HG02852 (cell line): ENCODE results near the gene DFFB.
"Not testable (repeated sequence)": the region's sequence is repeated elsewhere in the genome, so short reads cannot be mapped to it uniquely, and the experiment has no call there.

Experiments used
- ATAC-seq: cut with Tn5 transposase; IDR thresholded peaks from one replicate; pipeline ENCODE4 v1.9.1; 2021; ENCODE audit warnings: mild to moderate bottlenecking, moderate library complexity; ENCODE audit not compliant: unreplicated experiment

Gene DFFB

GRCh38 chr1:3907031-3907534 is 49.8 kb downstream of the DFFB start:
- no peak for ATAC-seq

GRCh38 chr1:3907621-3908165 is 50.4 kb downstream of the DFFB start:
- no peak for ATAC-seq

- no peak for ATAC-seq
Measured at GRCh38 chr1:3908886-3909517, 51.7 kb downstream of the DFFB start.

- no peak for ATAC-seq
Measured at GRCh38 chr1:3909615-3910014, 52.3 kb downstream of the DFFB start.

- no peak for ATAC-seq
Measured at GRCh38 chr1:3910049-3910731, 52.9 kb downstream of the DFFB start.

- no peak for ATAC-seq
Measured at GRCh38 chr1:3910857-3911845, 53.9 kb downstream of the DFFB start.

GRCh38 chr1:3911981-3912808 is 54.9 kb downstream of the DFFB start:
- no peak for ATAC-seq

- ATAC-seq, result no peak
Measured at GRCh38 chr1:3912809-3913685, 55.8 kb downstream of the DFFB start.

- no peak for ATAC-seq
Measured at GRCh38 chr1:3914331-3914851, 57.1 kb downstream of the DFFB start.

GRCh38 chr1:3914911-3915310 is 57.6 kb downstream of the DFFB start:
- ATAC-seq, result no peak

GRCh38 chr1:3915551-3916121 is 58.4 kb downstream of the DFFB start:
- ATAC-seq, result no peak

GRCh38 chr1:3917761-3918160 is 60.5 kb downstream of the DFFB start:
- no peak for ATAC-seq

- not testable (repeated sequence) for ATAC-seq
Measured at GRCh38 chr1:3918359-3918758, 61.1 kb downstream of the DFFB start.

GRCh38 chr1:3918966-3919611 is 61.8 kb downstream of the DFFB start:
- ATAC-seq, result no peak

GRCh38 chr1:3919706-3920105 is 62.4 kb downstream of the DFFB start:
- no peak for ATAC-seq

GRCh38 chr1:3921765-3922164 is 64.5 kb downstream of the DFFB start:
- ATAC-seq, result no peak

GRCh38 chr1:3922201-3922725 is 65.0 kb downstream of the DFFB start:
- no peak for ATAC-seq

GRCh38 chr1:3922851-3923250 is 65.6 kb downstream of the DFFB start:
- no peak for ATAC-seq
